Measurements from ENCODE around the gene KCNK1. TPM values are rescaled to one million over a fixed set of nuclear protein-coding genes. Genes with fewer than 3 reads are reported as not detected.

Gene KCNK1
- polyA plus RNA-seq, 1 of the 3 experiments (the other 2 are of a cell fraction), result 10.6 TPM

- H3K4me3 ChIP-seq (ENCODE audit: low read depth in 2 of 2, low read length in 1 of 2), result no peak overlapping the region
- CTCF ChIA-PET, result interaction anchor here (1.4 kb wide), 1 partner anchor 11 kb away, joined by 3 read pairs; no protein-coding TSS in a partner anchor
- no peak for DNase-seq
- POLR2A ChIA-PET, result no interaction called here
- TF ChIP-seq PBX3 (IDR thresholded peaks at IDR 0.05) (no peak), MXI1 (IDR thresholded peaks at IDR 0.05; ENCODE audit: low read depth, low read length) (no peak), MEF2A (IDR thresholded peaks at IDR 0.05; ENCODE audit: borderline replicate concordance, low read depth) (no peak), SMC3 (IDR thresholded peaks at IDR 0.05; ENCODE audit: low read depth, low read length) (no peak), GABPA (IDR thresholded peaks at IDR 0.05; ENCODE audit: low read depth) (no peak), USF1 (IDR thresholded peaks at IDR 0.05; ENCODE audit: borderline replicate concordance, low read depth) (no peak), TCF12 (IDR thresholded peaks at IDR 0.05) (no peak), ZBTB33 (IDR thresholded peaks at IDR 0.05; ENCODE audit: borderline replicate concordance, low read depth) (no peak), CTCF (IDR thresholded peaks at IDR 0.05) (no peak), EZH2phosphoT487 (IDR thresholded peaks at IDR 0.05; ENCODE audit: borderline replicate concordance, low read depth) (no peak)
- no peaks in the 10 kb centered on the region for H4K20me1 ChIP-seq (ENCODE audit: insufficient read depth)
- no peak overlapping the region for H3K27ac ChIP-seq (ENCODE audit: low read depth in 2 of 2, low read length in 1 of 2)
- WGBS (ENCODE audit: low lambda C conversion rate), result 91% methylated on average over 3 of the region's 3 CpGs
- H3K4me1 ChIP-seq (ENCODE audit: control insufficient read depth in 1 of 2, insufficient read depth in 2 of 2, low read depth in 1 of 2, low read length in 1 of 2), result no peaks in the 10 kb centered on the region
- no peaks in the 10 kb centered on the region for H3K9me3 ChIP-seq
- H3K9ac ChIP-seq, result no peak overlapping the region
- H3F3A ChIP-seq (replicated peaks; ENCODE audit: insufficient read depth), result no peaks in the 10 kb centered on the region
- no peak overlapping the region for H3K4me2 ChIP-seq
- no peaks in the 10 kb centered on the region for H3K27me3 ChIP-seq (ENCODE audit: insufficient read depth)
- H3K9me2 ChIP-seq, result no peaks in the 10 kb centered on the region
- H3K79me2 ChIP-seq (ENCODE audit: insufficient read depth), result no peaks in the 10 kb centered on the region
- H3K36me3 ChIP-seq (replicated peaks in 1 of 2; ENCODE audit: control insufficient read depth in 1 of 2, insufficient read depth in 2 of 2, low read length in 1 of 2), result no peaks in the 10 kb centered on the region
- no peak overlapping the region for H2AFZ ChIP-seq (ENCODE audit: low read depth)
Observed at GRCh38 chr1:233656687-233657086, 42.8 kb downstream of the KCNK1 start.

GRCh38 chr1:233657466-233657865, 43.6 kb downstream of the KCNK1 start:
- CTCF ChIA-PET, result interaction anchor here (1.4 kb wide), 1 partner anchor 12 kb away, joined by 3 read pairs; no protein-coding TSS in a partner anchor
- Histone ChIP-seq H3K9me2 (no peaks in the 10 kb centered on the region), H3K36me3 (replicated peaks in 1 of 2; ENCODE audit: control insufficient read depth in 1 of 2, insufficient read depth in 2 of 2, low read length in 1 of 2) (no peaks in the 10 kb centered on the region), H4K20me1 (ENCODE audit: insufficient read depth) (no peaks in the 10 kb centered on the region), H2AFZ (ENCODE audit: low read depth) (no peak overlapping the region), H3K27me3 (ENCODE audit: insufficient read depth) (no peaks in the 10 kb centered on the region), H3K27ac (ENCODE audit: low read depth in 2 of 2, low read length in 1 of 2) (no peak overlapping the region), H3K4me2 (no peak overlapping the region), H3K79me2 (ENCODE audit: insufficient read depth) (no peaks in the 10 kb centered on the region), H3F3A (replicated peaks; ENCODE audit: insufficient read depth) (no peaks in the 10 kb centered on the region), H3K4me1 (ENCODE audit: control insufficient read depth in 1 of 2, insufficient read depth in 2 of 2, low read depth in 1 of 2, low read length in 1 of 2) (no peaks in the 10 kb centered on the region; a peak in 2 of 4 replicates), H3K4me3 (ENCODE audit: low read depth in 2 of 2, low read length in 1 of 2) (no peak overlapping the region), H3K9ac (no peak overlapping the region), H3K9me3 (no peaks in the 10 kb centered on the region)
- 95% methylated on average over 2 of the region's 2 CpGs for WGBS (ENCODE audit: low lambda C conversion rate)
- no peak for DNase-seq
- POLR2A ChIA-PET, result no interaction called here
- TF ChIP-seq IRF3 (IDR thresholded peaks at IDR 0.05; ENCODE audit: low read depth, low read length), result no peak
- no peak for TF ChIP-seq CTCF (IDR thresholded peaks at IDR 0.05)
- no peak for TF ChIP-seq TCF12 (IDR thresholded peaks at IDR 0.05)
- no peak for TF ChIP-seq USF2 (IDR thresholded peaks at IDR 0.05; ENCODE audit: borderline replicate concordance, low read depth, low read length)
- TF ChIP-seq RAD21 (IDR thresholded peaks at IDR 0.05; ENCODE audit: low read length), result no peak
- TF ChIP-seq TAF1 (IDR thresholded peaks at IDR 0.05; ENCODE audit: borderline replicate concordance, low read depth, low read length), result no peak
- no peak for TF ChIP-seq EZH2phosphoT487 (IDR thresholded peaks at IDR 0.05; ENCODE audit: borderline replicate concordance, low read depth)
- no peak for TF ChIP-seq ELF1 (IDR thresholded peaks at IDR 0.05)
- TF ChIP-seq POLR2AphosphoS5 (IDR thresholded peaks at IDR 0.05; ENCODE audit: low read depth, low read length), result no peak
- no peak for TF ChIP-seq TEAD4 (IDR thresholded peaks at IDR 0.05; ENCODE audit: borderline replicate concordance, insufficient read depth)
